Suprapubic skin (tissue), 4 donors: Measurements from ENCODE around the gene ZNF470. TPM values are rescaled to one million over a fixed set of nuclear protein-coding genes. Genes with fewer than 3 reads are reported as not detected.
A peak's percentile ranks its signal among the peaks of the same experiment; 100 is the strongest.

ENCODE experiments used
- DNase-seq, 2 donors: peaks; one replicate each; pipeline ENCODE4 v3.0.0-alpha.2; 2019; ENCODE audit warnings: low spot score in 2 of 2
- H3K27ac ChIP-seq: fragments of 200-600 bp; sonication (generic); one replicate; pipeline ENCODE4 v1.5.1; 2019
- H3K27me3 ChIP-seq: fragments of 200-600 bp; sonication (generic); one replicate; pipeline ENCODE4 v1.5.1; 2019
- H3K36me3 ChIP-seq: fragments of 200-600 bp; sonication (generic); one replicate; pipeline ENCODE4 v1.5.1; 2019
- H3K4me1 ChIP-seq: fragments of 200-600 bp; sonication (generic); one replicate; pipeline ENCODE4 v1.5.1; 2019
- H3K4me3 ChIP-seq: fragments of 200-600 bp; sonication (generic); one replicate; pipeline ENCODE4 v1.5.1; 2019; ENCODE audit warnings: mild to moderate bottlenecking
- H3K9me3 ChIP-seq: fragments of 200-600 bp; sonication (generic); one replicate; pipeline ENCODE4 v1.5.1; 2019
- EP300 ChIP-seq: sonication (generic); formaldehyde crosslinking; IDR thresholded peaks from one replicate; pipeline ENCODE4 v1.6.1; 2017; ENCODE audit warnings: antibody characterized with exemption
- POLR2A ChIP-seq, 2 donors: fragments of 450-650 bp; IDR thresholded peaks; one replicate each; pipeline ENCODE4 v1.6.1; 2017; ENCODE audit warnings: antibody characterized with exemption in 2 of 2, mild to moderate bottlenecking in 2 of 2, moderate library complexity in 2 of 2
- POLR2AphosphoS5 ChIP-seq, 3 donors: sonication (generic); formaldehyde crosslinking; IDR thresholded peaks; one replicate each; pipeline ENCODE4 v1.6.1; 2017; ENCODE audit warnings: antibody characterized with exemption in 3 of 3
- WGBS: methylation state at CpG from one replicate; pipeline ENCODE4 v1.1.5; 2018; 5-methylcytosine and 5-hydroxymethylcytosine counted together
- total RNA-seq, 4 donors: library from RNA; depleted of rRNA; stranded (reverse); fragments of >200 nt; gene quantifications; one replicate each; pipeline ENCODE4 v1.1.0, GENCODE V29; 2016
- TF ChIP-seq, protein P1 (sequence below), 2 donors: fragments of 200-600 bp in 1 of 2; fragments of 450-650 bp in 1 of 2; sonication (generic) in 1 of 2; IDR thresholded peaks; one replicate each; pipeline ENCODE4 v1.5.1; 2016 to 2019; ENCODE audit warnings: antibody characterized with exemption in 2 of 2, mild to moderate bottlenecking in 1 of 2, moderate library complexity in 1 of 2

ZNF470 gene
- 1 to 10 TPM; 1.0 to 3.4 (median 1.5) TPM for total RNA-seq

DNA sequence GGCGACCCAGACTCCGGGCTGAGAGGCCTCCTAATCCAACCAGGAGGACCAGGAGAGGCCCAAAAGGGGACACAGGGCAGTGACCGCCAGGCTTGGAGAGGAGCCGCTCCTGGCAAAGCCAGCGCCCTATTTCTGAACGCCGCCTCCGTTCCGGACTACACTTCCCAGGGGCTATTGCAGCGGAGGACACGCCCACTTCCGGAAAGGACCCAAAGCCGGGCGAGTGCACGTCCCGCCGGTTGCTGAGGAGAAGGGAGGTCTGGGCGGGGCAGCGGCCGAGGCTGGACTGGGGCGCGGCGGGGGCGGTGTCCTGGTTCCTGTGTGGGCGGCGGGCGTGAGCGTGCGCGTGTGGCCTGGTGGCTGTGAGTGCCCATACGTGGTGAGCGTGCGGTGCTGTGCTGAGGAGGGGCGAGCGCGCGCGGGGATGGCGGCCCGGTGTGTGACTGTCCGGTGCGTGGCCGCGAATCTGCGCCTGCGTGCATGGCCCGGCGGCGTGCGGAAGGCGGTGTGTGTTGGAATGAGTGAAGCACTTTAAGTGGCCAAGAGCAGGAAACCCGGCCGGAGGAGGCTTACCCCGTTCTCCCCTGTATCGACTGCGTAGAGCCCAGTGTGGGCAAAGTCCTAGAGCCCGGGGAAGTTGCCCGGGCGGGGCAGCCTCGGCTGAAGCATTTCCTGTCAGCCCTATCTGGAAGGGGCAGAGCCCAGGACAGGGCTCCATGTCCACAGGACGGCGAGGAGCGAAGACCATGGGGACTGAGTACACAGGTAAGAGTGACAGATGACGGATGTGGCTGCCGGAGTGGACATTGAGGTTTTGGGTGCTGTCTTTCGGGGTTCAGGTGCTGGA is at the start of gene ZNF470:
Gene ZNF470, plus strand, starts transcription at position 195 of the 847 bp plus-strand sequence. CDS start 2,844 bp downstream, outside the sequence.
- H3K4me1 ChIP-seq = peaks cover 7% of the 10 kb centered on the region
- H3K36me3 ChIP-seq = peaks cover 28% of the 10 kb centered on the region
- WGBS = 46% methylated on average over 6 of the region's 66 CpGs
- no peaks in the 10 kb centered on the region for H3K27me3 ChIP-seq
- peak within 1 kb of the TSS; percentile 66 for H3K27ac ChIP-seq
- peak within 1 kb of the TSS; percentile 90 for H3K4me3 ChIP-seq
- DNase-seq = peak; percentile 95 to 97
- TF ChIP-seq EP300 = no peak
- no peak for TF ChIP-seq POLR2AphosphoS5 (IDR thresholded peaks at IDR 0.05)
- TF ChIP-seq, protein P1, sequence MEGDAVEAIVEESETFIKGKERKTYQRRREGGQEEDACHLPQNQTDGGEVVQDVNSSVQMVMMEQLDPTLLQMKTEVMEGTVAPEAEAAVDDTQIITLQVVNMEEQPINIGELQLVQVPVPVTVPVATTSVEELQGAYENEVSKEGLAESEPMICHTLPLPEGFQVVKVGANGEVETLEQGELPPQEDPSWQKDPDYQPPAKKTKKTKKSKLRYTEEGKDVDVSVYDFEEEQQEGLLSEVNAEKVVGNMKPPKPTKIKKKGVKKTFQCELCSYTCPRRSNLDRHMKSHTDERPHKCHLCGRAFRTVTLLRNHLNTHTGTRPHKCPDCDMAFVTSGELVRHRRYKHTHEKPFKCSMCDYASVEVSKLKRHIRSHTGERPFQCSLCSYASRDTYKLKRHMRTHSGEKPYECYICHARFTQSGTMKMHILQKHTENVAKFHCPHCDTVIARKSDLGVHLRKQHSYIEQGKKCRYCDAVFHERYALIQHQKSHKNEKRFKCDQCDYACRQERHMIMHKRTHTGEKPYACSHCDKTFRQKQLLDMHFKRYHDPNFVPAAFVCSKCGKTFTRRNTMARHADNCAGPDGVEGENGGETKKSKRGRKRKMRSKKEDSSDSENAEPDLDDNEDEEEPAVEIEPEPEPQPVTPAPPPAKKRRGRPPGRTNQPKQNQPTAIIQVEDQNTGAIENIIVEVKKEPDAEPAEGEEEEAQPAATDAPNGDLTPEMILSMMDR (IDR thresholded peaks at IDR 0.05) = no peak
- no peak for TF ChIP-seq POLR2A (IDR thresholded peaks at IDR 0.05)
- H3K9me3 ChIP-seq = peaks cover 19% of the 10 kb centered on the region

DNA sequence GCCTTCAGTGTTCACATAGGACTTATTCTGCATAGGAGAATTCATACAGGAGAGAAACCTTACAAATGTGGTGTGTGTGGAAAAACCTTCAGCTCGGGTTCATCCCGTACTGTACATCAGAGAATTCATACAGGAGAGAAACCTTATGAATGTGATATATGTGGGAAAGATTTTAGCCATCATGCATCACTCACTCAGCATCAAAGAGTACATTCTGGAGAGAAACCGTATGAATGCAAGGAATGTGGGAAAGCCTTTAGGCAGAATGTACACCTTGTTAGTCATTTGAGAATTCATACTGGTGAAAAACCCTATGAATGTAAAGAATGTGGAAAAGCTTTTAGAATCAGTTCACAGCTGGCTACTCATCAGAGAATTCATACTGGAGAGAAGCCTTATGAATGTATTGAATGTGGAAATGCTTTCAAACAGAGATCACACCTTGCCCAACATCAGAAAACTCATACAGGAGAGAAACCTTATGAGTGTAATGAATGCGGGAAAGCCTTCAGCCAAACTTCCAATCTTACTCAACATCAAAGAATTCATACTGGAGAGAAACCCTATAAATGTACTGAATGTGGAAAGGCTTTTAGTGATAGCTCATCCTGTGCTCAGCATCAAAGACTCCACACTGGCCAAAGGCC is 41.9 kb upstream of the ZNF470 start:
- H3K27me3 ChIP-seq = no peaks in the 10 kb centered on the region
- H3K36me3 ChIP-seq = peaks cover 30% of the 10 kb centered on the region
- no peak overlapping the region for H3K27ac ChIP-seq
- no peak overlapping the region for H3K4me3 ChIP-seq
- 79% methylated on average over 4 of the region's 4 CpGs for WGBS
- peaks cover 83% of the 10 kb centered on the region for H3K9me3 ChIP-seq
- DNase-seq = no peak
- TF ChIP-seq POLR2A (IDR thresholded peaks at IDR 0.05) = no peak
- no peak for TF ChIP-seq POLR2AphosphoS5 (IDR thresholded peaks at IDR 0.05)
- TF ChIP-seq, protein P1 (IDR thresholded peaks at IDR 0.05) = no peak
- TF ChIP-seq EP300 = no peak
- H3K4me1 ChIP-seq = no peaks in the 10 kb centered on the region

DNA sequence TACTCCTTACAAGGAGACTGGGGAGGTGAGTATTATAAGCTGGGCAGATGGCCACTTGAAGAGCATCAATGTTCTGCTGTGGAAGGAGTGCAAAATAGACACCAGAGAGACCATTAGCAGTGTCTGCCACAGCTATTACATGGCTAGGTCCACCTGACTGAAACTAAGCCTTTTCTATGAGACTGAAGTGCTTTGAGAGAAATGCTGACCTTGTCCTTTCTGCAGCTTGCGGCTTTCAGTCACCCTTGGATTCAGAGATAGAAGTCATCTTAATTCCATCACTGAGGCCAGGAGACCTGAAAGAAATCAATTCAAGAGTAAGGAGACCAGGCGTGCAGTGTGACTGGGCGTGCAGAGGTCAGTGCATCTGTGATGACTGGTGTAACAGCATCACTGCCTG is 29.8 kb upstream of the ZNF470 start:
- Histone ChIP-seq H3K4me3 (peak overlapping the region; percentile 76), H3K27ac (no peak overlapping the region), H3K36me3 (peaks cover 18% of the 10 kb centered on the region), H3K4me1 (peaks cover 15% of the 10 kb centered on the region), H3K9me3 (peaks cover 20% of the 10 kb centered on the region), H3K27me3 (no peaks in the 10 kb centered on the region)
- WGBS = 90% methylated on average over 3 of the region's 3 CpGs
- no peak for DNase-seq
- no peak for TF ChIP-seq EP300
- TF ChIP-seq, protein P1 (IDR thresholded peaks at IDR 0.05) = no peak
- no peak for TF ChIP-seq POLR2A (IDR thresholded peaks at IDR 0.05)
- no peak for TF ChIP-seq POLR2AphosphoS5 (IDR thresholded peaks at IDR 0.05)

DNA sequence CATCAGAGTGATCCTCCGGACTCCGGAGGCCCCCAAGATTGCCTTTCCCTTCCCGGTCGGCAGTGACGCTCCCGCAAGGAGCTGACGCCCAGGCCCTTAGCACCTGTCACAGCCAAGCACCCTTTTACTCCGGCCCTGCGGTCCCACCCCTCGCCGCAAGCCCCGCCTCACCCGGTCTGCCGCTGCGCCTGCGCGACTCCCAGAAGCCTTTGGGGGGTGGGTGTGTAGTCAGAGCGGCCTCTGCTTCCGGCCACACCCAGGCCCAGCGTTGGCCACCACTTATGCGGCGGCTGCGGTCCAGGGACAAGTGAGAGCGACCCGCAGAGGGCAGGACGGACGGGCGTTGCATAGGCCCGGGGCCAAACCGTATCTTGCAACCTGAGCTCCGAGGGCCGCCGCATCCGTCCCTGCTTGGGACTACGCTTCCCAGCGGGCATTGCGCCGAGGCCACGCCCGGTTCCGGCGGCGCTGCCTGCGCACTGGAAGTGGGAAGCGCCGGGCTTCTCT is 29.0 kb upstream of the ZNF470 start:
- TF ChIP-seq POLR2A (IDR thresholded peaks at IDR 0.05) (no peak), EP300 (no peak), POLR2AphosphoS5 (IDR thresholded peaks at IDR 0.05) (peak in 1 of 3 donors; percentile 82)
- TF ChIP-seq, protein P1 (IDR thresholded peaks at IDR 0.05) = no peak
- peaks cover 23% of the 10 kb centered on the region for H3K36me3 ChIP-seq
- 4% methylated on average over 11 of the region's 46 CpGs for WGBS
- H3K27me3 ChIP-seq = no peaks in the 10 kb centered on the region
- H3K9me3 ChIP-seq = peaks cover 13% of the 10 kb centered on the region
- peak overlapping the region; percentile 76 for H3K4me3 ChIP-seq
- peaks cover 15% of the 10 kb centered on the region for H3K4me1 ChIP-seq
- peak; percentile 90 to 93 for DNase-seq
- peak overlapping the region; percentile 87 for H3K27ac ChIP-seq
